GM13976 (cell line): ENCODE results near the gene SLC22A23.
"Not testable (repeated sequence)": the region's sequence is repeated elsewhere in the genome, so short reads cannot be mapped to it uniquely, and the experiment has no call there.

ENCODE experiments used
- DNase-seq: peaks from one replicate; pipeline ENCODE4 v3.0.0; 2012; ENCODE audit warnings: low spot score
- in situ Hi-C: fragments of 300-500 bp; cut with MboI; formaldehyde crosslinking; loops from one replicate; pipeline ENCODE4 v1.12.0; 2022; ENCODE audit warnings: low sequenced_read_pairs, mixed read lengths, inconsistent platforms; ENCODE audit not compliant: unreplicated experiment
- TF ChIP-seq, protein P1 (sequence below): IDR thresholded peaks from 2 replicates; pipeline ENCODE4 v1.5.1; 2012; ENCODE audit warnings: borderline replicate concordance, mild to moderate bottlenecking; ENCODE audit not compliant: insufficient read depth; ENCODE audit errors: extremely low read depth, missing control alignments, control extremely low read depth

The SLC22A23 gene

DNA sequence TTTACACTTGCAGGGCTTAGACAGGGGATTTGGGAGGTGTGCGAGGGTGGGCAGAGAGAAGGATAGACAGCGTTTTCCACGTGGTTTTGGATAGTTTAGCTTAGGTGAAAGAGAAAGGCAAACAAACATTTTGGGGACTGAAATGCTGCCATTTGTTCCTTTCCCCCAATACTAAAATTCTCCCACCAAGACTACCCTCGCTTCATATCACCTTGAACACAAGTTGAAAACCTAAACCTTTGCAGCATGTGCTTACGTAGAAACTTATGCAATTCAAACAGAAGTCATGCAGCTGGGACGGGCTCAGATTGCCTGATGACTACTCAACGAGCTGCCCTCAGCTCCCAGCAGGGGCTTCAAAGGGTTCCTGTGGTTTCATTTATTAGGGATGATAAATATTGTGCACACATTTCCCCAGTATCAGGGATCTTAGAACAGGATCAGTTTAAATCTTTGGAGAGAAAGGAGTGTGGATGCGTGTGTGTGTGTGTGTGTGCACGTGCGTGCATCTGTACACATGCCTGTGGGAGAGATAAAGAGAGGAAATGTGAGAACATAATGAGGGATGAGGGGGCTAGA is 77.3 kb downstream of the SLC22A23 start:
- in situ Hi-C loops = no loop called here
- TF ChIP-seq, protein P1, sequence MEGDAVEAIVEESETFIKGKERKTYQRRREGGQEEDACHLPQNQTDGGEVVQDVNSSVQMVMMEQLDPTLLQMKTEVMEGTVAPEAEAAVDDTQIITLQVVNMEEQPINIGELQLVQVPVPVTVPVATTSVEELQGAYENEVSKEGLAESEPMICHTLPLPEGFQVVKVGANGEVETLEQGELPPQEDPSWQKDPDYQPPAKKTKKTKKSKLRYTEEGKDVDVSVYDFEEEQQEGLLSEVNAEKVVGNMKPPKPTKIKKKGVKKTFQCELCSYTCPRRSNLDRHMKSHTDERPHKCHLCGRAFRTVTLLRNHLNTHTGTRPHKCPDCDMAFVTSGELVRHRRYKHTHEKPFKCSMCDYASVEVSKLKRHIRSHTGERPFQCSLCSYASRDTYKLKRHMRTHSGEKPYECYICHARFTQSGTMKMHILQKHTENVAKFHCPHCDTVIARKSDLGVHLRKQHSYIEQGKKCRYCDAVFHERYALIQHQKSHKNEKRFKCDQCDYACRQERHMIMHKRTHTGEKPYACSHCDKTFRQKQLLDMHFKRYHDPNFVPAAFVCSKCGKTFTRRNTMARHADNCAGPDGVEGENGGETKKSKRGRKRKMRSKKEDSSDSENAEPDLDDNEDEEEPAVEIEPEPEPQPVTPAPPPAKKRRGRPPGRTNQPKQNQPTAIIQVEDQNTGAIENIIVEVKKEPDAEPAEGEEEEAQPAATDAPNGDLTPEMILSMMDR = no peak
- no peak for DNase-seq

DNA sequence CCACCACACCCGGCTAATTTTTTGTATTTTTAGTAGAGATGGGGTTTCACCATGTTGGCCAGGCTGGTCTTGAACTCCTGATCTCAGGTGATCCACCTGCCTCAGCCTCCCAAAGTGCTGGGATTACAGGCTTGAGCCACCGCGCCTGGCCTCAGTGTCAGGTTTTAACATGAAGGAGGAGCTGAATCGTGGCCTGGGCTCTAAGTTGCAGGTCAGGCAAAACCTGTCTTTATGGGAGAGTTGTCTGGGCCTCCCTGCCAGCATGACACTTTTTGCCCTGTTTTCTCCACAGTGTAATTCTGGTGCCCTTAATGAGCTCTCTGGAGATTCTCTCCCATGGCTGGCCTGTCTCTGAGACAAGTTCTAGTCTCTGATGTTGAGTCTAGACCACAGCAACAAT is 78.0 kb downstream of the SLC22A23 start:
- DNase-seq, in situ Hi-C loops: not testable (repeated sequence)

DNA sequence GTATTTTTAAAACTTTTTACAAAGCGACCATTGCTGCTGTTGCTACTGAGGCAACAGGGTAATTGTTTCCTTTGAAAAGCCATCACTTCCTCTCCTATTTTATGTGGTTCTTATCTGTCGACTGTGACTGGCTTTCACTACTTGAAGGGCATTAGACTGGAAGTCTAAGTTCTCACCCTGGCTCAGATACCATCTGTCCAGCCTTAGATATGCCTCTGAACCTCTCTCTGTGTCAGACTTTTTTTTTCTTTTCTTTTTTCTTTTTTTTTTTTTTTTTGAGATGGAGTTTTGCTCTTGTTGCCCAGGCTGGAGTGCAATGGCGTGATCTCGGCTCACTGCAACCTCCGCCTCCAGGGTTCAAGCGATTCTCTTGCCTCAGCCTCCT is 78.5 kb downstream of the SLC22A23 start:
- DNase-seq, in situ Hi-C loops: not testable (repeated sequence)

DNA sequence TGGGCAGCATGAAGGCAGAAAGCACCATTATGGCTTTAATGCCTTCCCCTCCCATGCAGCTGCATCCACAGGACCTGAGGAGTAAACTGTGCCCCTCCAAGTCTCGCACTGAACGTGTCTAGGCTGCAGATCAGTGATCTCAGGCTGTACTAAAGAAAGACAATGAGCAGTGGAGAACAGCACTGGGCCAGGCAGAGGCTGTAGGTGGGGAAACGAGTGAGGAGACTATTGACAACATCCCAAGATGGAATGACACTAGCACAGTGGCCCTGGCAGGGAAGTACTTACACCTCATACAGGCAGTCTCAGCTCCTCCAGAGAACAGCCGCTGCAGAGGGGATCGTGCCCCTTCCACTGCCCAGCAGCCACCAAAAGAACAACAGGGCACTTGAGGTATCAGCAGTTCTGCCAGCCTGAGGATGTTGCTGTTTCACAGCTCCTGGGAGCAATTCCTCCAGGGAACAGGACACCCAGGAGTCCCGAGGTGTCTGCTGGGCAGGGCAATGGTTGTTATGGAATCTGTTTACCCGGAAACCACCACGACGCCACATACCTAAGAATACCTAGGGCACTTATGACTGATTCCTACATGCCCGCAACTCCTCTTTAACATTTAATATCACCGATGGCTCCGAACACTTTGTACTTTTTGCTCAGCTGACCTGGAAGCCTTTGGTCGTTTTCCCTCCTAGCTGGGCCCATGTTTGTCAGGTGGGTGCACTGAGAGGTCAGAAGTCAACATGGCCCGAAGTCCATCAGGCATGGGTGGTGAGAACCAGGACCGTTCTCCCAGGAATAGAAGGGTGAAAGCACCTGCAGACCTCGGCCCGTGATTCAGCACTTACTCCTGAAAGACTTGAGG is 79.1 kb downstream of the SLC22A23 start:
- in situ Hi-C loops = no loop called here
- DNase-seq = no peak
- TF ChIP-seq, protein P1 = no peak

DNA sequence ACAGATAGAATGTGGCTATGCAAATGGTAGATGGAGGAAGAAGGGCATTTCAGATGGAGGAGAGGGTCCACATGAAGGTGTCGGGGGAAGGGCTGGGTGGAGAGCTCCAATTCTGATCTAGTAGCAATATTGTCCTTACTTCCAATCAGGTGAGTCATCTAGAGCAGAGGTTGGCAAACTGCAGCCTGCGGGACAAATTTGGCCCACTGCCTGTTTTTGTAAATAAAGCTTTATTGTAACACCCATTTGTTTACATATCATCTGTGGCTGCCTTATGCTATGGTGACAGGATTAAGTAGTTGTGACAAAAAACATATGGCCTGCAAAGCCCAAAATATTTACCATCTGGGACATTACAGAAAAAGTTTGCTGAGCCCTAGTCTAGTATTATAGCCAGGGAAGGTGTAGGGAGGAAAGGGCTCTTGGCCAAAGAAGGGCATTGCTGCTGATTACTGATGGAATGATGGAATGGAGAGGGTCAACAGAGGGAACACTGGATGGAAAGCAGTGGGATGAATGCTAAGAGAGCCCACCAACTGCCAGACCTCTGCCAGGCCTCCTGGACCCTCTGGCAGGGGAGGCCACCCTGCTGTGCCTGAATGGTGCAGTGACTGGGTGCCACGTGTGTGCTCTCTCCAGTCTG is 79.8 kb downstream of the SLC22A23 start:
- in situ Hi-C loops = no loop called here
- TF ChIP-seq, protein P1 = no peak

DNA sequence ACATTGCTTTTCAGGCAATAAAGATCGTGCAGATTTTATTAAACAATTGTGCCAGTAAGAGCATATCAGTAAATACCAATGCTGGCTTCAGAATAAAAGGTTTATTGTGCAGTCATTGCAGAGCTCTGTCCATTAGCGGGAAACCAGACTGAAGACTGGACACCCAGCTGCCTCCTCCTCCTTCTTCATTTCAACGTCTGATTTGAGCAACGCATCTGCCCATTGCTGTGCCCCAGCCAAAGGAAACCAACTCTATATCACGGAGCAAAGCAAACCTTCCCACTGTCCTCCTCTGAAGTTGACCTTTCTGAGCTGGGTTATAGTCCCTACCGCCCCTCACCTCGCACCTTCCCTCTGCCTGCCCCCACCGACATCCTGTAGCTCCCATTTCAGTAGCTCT is 80.8 kb downstream of the SLC22A23 start:
- in situ Hi-C loops = no loop called here
- TF ChIP-seq, protein P1 = no peak
- no peak for DNase-seq

More for the DNA sequence above, 79.8 kb downstream of the SLC22A23 start:
- DNase-seq = no peak

DNA sequence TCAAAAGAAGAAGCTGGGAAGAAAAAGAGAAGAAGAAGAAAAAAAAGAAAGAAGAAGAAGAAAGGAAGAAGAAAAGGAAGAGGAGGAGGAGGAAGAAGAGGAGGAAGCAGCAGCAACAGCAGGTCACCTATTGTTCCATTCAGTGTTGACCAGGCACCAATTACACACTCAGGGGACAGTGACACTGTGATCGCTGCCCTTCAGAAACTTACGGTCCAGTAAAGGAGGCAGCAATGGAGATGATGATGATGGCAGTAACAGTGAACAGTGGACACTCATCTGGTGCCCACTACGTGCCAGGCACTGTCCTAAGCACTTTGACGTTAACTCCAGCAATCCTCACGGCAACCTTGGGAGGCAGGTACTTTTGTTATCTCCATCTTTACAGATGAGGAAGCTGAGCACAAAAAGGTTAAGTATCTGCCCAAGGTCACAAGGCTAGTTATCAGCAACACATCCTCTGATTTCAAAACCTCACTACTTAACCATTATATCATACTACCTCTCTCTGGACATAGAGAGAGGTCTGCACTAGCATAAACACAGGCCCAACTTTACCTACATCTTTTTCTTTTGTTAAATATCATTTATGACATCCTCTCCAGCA is 83.2 kb downstream of the SLC22A23 start:
- TF ChIP-seq, protein P1 = no peak
- no peak for DNase-seq
- in situ Hi-C loops = no loop called here
